ENCODE measurements around the gene TRAIP. TPM values are rescaled to one million over a fixed set of nuclear protein-coding genes. Genes with fewer than 3 reads are reported as not detected.
A peak's percentile ranks its signal among the peaks of the same experiment; 100 is the strongest.

The TRAIP gene
- total RNA-seq, 4 donors from 2014 or later, result 2.1 to 8.3 (median 4.7) TPM

DNA sequence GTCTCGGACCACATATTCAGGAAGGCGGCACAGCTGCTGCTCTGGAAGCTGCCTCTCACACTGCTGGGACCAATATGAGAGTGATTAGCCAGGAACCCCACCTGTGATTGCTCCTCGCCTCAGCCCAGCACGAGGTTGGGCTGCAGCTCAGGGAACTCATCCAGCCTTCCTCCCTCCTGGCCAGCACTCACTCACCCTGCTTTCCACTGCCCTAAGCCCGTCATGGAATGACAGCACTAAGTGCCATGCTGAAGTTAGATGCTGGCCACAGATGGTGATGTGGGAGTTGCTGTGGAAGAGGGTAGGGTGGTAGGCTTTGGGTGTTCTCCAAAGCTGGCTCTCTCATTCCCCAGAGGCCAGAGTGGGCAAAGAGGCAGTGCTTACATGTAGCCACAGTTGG is 40.0 kb upstream of the TRAIP start:
- Histone ChIP-seq H3K27me3 (no peaks in the 10 kb centered on the region), H3K4me3 (no peak overlapping the region), H3K9me3 (no peaks in the 10 kb centered on the region), H3K27ac (no peak overlapping the region), H3K36me3 (peaks cover 0 to 59% (median 0%) of the 10 kb centered on the region in 3 donors), H3K4me1 (peaks cover 0 to 16% (median 0%) of the 10 kb centered on the region in 4 donors)
- DNase-seq, result no peak
- TF ChIP-seq POLR2A (IDR thresholded peaks at IDR 0.05), result no peak
- TF ChIP-seq, protein P1, sequence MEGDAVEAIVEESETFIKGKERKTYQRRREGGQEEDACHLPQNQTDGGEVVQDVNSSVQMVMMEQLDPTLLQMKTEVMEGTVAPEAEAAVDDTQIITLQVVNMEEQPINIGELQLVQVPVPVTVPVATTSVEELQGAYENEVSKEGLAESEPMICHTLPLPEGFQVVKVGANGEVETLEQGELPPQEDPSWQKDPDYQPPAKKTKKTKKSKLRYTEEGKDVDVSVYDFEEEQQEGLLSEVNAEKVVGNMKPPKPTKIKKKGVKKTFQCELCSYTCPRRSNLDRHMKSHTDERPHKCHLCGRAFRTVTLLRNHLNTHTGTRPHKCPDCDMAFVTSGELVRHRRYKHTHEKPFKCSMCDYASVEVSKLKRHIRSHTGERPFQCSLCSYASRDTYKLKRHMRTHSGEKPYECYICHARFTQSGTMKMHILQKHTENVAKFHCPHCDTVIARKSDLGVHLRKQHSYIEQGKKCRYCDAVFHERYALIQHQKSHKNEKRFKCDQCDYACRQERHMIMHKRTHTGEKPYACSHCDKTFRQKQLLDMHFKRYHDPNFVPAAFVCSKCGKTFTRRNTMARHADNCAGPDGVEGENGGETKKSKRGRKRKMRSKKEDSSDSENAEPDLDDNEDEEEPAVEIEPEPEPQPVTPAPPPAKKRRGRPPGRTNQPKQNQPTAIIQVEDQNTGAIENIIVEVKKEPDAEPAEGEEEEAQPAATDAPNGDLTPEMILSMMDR (IDR thresholded peaks at IDR 0.05), result no peak

DNA sequence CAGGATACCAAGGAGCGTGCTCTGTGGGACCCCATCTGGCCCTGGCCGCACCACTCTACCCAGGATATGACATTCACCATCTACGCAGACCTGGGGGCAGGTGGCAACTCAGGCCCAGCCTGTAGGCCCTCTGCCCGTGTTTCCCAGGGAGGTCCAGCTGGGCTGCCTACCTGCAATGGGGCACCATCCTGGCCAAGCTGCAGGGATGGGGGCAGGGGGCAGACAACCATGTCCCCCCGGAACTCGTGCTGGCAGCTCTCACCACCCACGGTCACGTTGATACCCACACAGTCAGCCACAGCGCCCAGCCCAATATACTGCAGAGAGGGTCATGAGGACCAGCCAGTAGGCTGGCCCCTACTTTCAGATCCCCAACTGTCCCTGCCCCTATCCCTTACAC is 39.4 kb upstream of the TRAIP start:
- Histone ChIP-seq H3K4me1 (peaks cover 0 to 10% (median 0%) of the 10 kb centered on the region in 4 donors), H3K27me3 (no peaks in the 10 kb centered on the region), H3K27ac (no peak overlapping the region), H3K36me3 (peaks cover 0 to 65% (median 0%) of the 10 kb centered on the region in 3 donors), H3K9me3 (no peaks in the 10 kb centered on the region), H3K4me3 (no peak overlapping the region)
- TF ChIP-seq, protein P1 (IDR thresholded peaks at IDR 0.05), result no peak
- TF ChIP-seq POLR2A (IDR thresholded peaks at IDR 0.05), result no peak
- no peak for DNase-seq

DNA sequence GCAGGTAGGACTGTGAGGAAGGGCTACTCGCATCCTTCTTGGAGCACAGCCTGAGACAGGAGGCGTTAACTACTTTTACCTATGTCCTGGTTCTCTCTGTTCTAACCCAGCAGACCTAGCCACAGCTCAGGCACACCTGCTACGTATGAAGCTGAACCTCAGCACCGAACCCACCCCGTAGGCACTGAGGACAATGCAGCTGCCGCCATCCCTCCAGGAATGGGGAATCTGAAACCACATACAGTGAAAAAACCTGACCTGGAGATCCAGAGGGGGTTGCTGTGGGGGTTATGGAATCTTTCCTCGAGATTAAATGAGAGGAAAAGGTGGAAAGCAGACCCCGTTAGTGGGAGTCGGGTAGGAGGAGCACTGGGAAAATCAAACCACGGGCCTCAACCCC is 32.9 kb upstream of the TRAIP start:
- H3K36me3 ChIP-seq, result peaks cover 0 to 41% (median 0%) of the 10 kb centered on the region in 3 donors
- H3K27me3 ChIP-seq, result no peaks in the 10 kb centered on the region
- no peaks in the 10 kb centered on the region for H3K4me1 ChIP-seq
- H3K27ac ChIP-seq, result no peak overlapping the region
- TF ChIP-seq, protein P1 (IDR thresholded peaks at IDR 0.05), result no peak
- TF ChIP-seq POLR2A (IDR thresholded peaks at IDR 0.05), result no peak
- no peaks in the 10 kb centered on the region for H3K9me3 ChIP-seq
- H3K4me3 ChIP-seq, result no peak overlapping the region
- no peak for DNase-seq

DNA sequence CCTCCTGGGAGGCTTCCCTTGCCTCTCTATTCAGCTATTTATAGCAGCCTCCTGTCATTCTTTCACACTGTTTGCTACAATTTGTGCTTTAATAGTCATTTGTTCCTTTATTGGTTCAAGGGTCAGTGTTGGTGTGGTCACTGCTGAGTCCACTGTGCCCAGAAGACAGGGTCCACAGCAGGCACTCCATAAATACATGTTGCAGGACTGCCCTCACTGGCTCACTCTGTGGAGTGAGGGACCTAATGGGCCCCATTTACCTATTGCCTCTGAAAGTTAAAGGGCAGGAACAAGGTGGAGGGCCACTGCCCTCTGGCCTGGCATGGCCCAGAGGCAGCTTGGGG is 30.5 kb upstream of the TRAIP start:
- H3K9me3 ChIP-seq, result no peaks in the 10 kb centered on the region
- peaks cover 0 to 25% (median 0%) of the 10 kb centered on the region in 3 donors for H3K36me3 ChIP-seq
- no peak for TF ChIP-seq POLR2A (IDR thresholded peaks at IDR 0.05)
- TF ChIP-seq, protein P1 (IDR thresholded peaks at IDR 0.05), result no peak
- peaks cover 0 to 8% (median 0%) of the 10 kb centered on the region in 4 donors for H3K4me1 ChIP-seq
- H3K27me3 ChIP-seq, result no peaks in the 10 kb centered on the region
- DNase-seq, result no peak
- H3K27ac ChIP-seq, result peak overlapping the region in 2 of 4 donors; percentile 17 to 52
- H3K4me3 ChIP-seq, result no peak overlapping the region

DNA sequence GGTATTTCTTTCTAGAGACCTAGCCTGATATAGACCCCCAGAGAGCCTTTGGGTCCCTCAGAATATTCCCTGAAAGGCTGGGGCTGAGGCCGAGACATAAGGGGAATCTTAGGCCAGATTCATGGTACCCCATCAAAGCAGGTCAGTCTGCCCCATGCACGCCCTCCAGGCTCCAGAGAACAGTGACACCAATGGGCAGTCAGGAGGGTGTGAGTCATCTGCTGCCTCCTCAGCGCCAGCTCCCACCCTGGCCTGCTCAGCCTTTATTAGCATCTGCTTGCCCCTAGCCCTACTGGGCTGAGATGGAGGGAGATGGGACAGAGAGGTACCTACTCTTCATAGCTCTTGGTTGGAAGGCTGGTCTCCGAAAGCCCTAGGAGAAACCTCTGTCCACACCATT is 27.6 kb upstream of the TRAIP start:
- Histone ChIP-seq H3K4me1 (peaks cover 0 to 17% (median 0%) of the 10 kb centered on the region in 4 donors), H3K9me3 (no peaks in the 10 kb centered on the region), H3K36me3 (peaks cover 0 to 4% (median 0%) of the 10 kb centered on the region in 3 donors), H3K27ac (no peak overlapping the region), H3K4me3 (no peak overlapping the region), H3K27me3 (no peaks in the 10 kb centered on the region)
- no peak for TF ChIP-seq POLR2A (IDR thresholded peaks at IDR 0.05)
- TF ChIP-seq, protein P1 (IDR thresholded peaks at IDR 0.05), result no peak
- DNase-seq, result no peak

DNA sequence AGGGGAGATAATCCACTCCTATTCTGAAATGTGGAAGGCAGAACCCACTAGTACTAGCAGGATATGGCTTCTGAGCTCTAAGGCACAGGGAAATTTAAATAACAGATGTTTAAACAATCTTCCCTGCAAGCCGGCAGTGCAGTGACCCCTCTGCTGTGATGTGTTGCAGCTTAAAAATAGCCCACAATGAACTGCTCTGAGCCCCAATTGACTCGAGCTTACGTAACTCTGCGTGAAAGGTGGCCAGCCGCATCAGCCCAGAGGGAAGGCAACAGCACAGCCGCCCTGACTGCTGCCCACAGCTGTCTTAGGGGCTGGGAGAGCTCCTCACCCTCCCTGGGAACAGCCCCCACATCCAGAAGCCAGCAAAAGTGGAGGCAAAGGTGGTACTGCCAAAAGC is 25.8 kb upstream of the TRAIP start:
- peaks cover 0 to 17% (median 0%) of the 10 kb centered on the region in 4 donors for H3K4me1 ChIP-seq
- H3K4me3 ChIP-seq, result no peak overlapping the region
- H3K27ac ChIP-seq, result no peak overlapping the region
- DNase-seq, result no peak
- no peaks in the 10 kb centered on the region for H3K9me3 ChIP-seq
- TF ChIP-seq, protein P1 (IDR thresholded peaks at IDR 0.05), result no peak
- no peaks in the 10 kb centered on the region for H3K36me3 ChIP-seq
- H3K27me3 ChIP-seq, result no peaks in the 10 kb centered on the region

Data from Peyer's patch (tissue), 4 donors.